Measurements from ENCODE around the gene ZMYM2. TPM values are rescaled to one million over a fixed set of nuclear protein-coding genes. Genes with fewer than 3 reads are reported as not detected.

The ZMYM2 gene
- total and polyA plus RNA-seq, 8 donors = 10.8 to 182 (median 75.3) TPM

- H3K27me3 ChIP-seq = no peaks in the 10 kb centered on the region
- WGBS, 5 donors = 90 to 98% (median 97%) methylated on average over 3 of the region's 3 CpGs
- no peak for DNase-seq
- no peaks in the 10 kb centered on the region for H3K9me3 ChIP-seq
- TF ChIP-seq CTCF (IDR thresholded peaks at IDR 0.05) (no peak), POLR2AphosphoS5 (IDR thresholded peaks at IDR 0.05) (no peak), EP300 (IDR thresholded peaks at IDR 0.05) (no peak), POLR2A (IDR thresholded peaks at IDR 0.05) (no peak)
- intact Hi-C loops (cut with DNase I; ENCODE audit: low total_unique reads) = no loop called here
- peaks cover 18 to 60% (median 50%) of the 10 kb centered on the region in 4 donors for H3K36me3 ChIP-seq
- H3K4me1 ChIP-seq = peaks cover 13 to 52% (median 27%) of the 10 kb centered on the region in 4 donors
- H3K4me3 ChIP-seq = no peak overlapping the region
- no peak overlapping the region for H3K27ac ChIP-seq
These were observed 40.4 kb downstream of the ZMYM2 start for GRCh38 chr13:19998960-19999359.

GRCh38 chr13:20000062-20000552 is 41.6 kb downstream of the ZMYM2 start:
- H3K4me3 ChIP-seq = no peak overlapping the region
- TF ChIP-seq CTCF (IDR thresholded peaks at IDR 0.05) = no peak
- TF ChIP-seq EP300 (IDR thresholded peaks at IDR 0.05) = no peak
- no peak for TF ChIP-seq POLR2AphosphoS5 (IDR thresholded peaks at IDR 0.05)
- TF ChIP-seq POLR2A (IDR thresholded peaks at IDR 0.05) = no peak
- H3K27me3 ChIP-seq = no peaks in the 10 kb centered on the region
- peaks cover 13 to 52% (median 27%) of the 10 kb centered on the region in 4 donors for H3K4me1 ChIP-seq
- intact Hi-C loops (cut with DNase I; ENCODE audit: low total_unique reads) = no loop called here
- DNase-seq = no peak
- H3K36me3 ChIP-seq = peaks cover 15 to 60% (median 50%) of the 10 kb centered on the region in 4 donors
- no peaks in the 10 kb centered on the region for H3K9me3 ChIP-seq
- WGBS, 5 donors = 68 to 82% (median 74%) methylated on average over 5 of the region's 5 CpGs
- no peak overlapping the region for H3K27ac ChIP-seq

GRCh38 chr13:20001366-20002190 is 43.1 kb downstream of the ZMYM2 start:
- DNase-seq = no peak
- no peaks in the 10 kb centered on the region for H3K9me3 ChIP-seq
- peaks cover 15 to 60% (median 50%) of the 10 kb centered on the region in 4 donors for H3K36me3 ChIP-seq
- H3K27me3 ChIP-seq = no peaks in the 10 kb centered on the region
- 66 to 78% (median 69%) methylated on average over 4 of the region's 4 CpGs for whole genome bisulfite sequencing, 5 donors
- peaks cover 13 to 45% (median 25%) of the 10 kb centered on the region in 4 donors for H3K4me1 ChIP-seq
- no peak for TF ChIP-seq CTCF (IDR thresholded peaks at IDR 0.05)
- no peak for TF ChIP-seq POLR2AphosphoS5 (IDR thresholded peaks at IDR 0.05)
- TF ChIP-seq EP300 (IDR thresholded peaks at IDR 0.05) = no peak
- TF ChIP-seq POLR2A (IDR thresholded peaks at IDR 0.05) = no peak
- H3K27ac ChIP-seq = no peak overlapping the region
- intact Hi-C loops (cut with DNase I; ENCODE audit: low total_unique reads) = no loop called here
- H3K4me3 ChIP-seq = no peak overlapping the region

- no peak overlapping the region for H3K4me3 ChIP-seq
- intact Hi-C loops (cut with DNase I; ENCODE audit: low total_unique reads) = no loop called here
- no peaks in the 10 kb centered on the region for H3K27me3 ChIP-seq
- TF ChIP-seq POLR2AphosphoS5 (IDR thresholded peaks at IDR 0.05) (no peak), CTCF (IDR thresholded peaks at IDR 0.05) (no peak), POLR2A (IDR thresholded peaks at IDR 0.05) (no peak), EP300 (IDR thresholded peaks at IDR 0.05) (no peak)
- H3K36me3 ChIP-seq = peaks cover 25 to 68% (median 58%) of the 10 kb centered on the region in 4 donors
- H3K4me1 ChIP-seq = peaks cover 9 to 42% (median 22%) of the 10 kb centered on the region in 4 donors
- WGBS, 5 donors = 23 to 35% (median 33%) methylated on average over 3 of the region's 3 CpGs
- peak in 1 of 2 donors; percentile 28 for DNase-seq
- no peaks in the 10 kb centered on the region for H3K9me3 ChIP-seq
- H3K27ac ChIP-seq = peak overlapping the region in 1 of 5 donors; percentile 18
These were observed 44.3 kb downstream of the ZMYM2 start for GRCh38 chr13:20002787-20003186.

Data from stomach (tissue), 9 donors.